ENCODE data around the gene OCA2. TPM values are rescaled to one million over a fixed set of nuclear protein-coding genes. Genes with fewer than 3 reads are reported as not detected.

The OCA2 gene
- total RNA-seq, 1 experiment from 2014 or later, result 0.31 TPM

DNA sequence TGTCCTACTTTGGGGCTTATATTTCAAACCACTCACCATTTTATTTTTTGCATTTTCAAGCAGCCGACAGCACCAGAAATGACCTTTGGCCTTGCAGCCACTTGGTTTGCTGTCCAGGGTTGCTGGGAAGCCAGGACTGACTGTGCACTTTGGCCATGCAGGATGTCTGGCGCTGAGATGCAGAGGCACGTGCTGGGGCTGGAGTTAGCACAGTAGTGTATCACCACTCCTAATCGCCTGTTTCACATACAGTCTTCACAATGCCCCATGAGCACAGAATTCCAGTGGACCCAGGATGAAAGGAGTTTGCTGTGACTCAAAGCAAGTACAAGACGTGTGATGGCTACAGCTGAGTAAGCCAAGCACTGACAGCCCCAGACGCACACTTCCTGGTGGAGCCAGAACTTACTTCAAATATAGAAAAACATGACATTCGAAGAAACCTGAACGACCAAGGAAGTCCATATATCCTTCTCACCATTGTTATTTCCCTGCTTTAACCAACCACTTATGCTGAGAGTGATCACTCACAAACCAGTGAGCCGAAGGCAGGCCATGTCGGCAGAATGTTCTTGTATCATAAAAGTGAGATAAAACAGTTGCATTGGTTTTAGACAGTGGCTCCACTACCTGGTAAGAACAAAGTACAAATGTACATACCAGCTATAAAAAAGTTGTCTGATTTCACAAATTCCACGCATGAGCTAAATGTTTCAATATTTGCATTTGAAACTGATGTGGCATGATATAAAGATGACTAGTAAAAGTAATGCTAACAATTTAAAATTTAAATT is 16.0 kb downstream of the OCA2 start:
- H3K9ac ChIP-seq (ENCODE audit: extremely low read depth, insufficient read length, low read length), result no peak overlapping the region
- H2AK5ac ChIP-seq (ENCODE audit: insufficient read length, low read length), result no peak overlapping the region
- H2AFZ ChIP-seq (ENCODE audit: low read length), result no peak overlapping the region
- no peak overlapping the region for H3K4ac ChIP-seq (ENCODE audit: low read depth, low read length)
- no CpG with 5 or more reads among the region's 11 CpGs for WGBS (ENCODE audit: extremely low coverage, insufficient read length, low lambda C conversion rate)
- no peak overlapping the region for H2BK5ac ChIP-seq (ENCODE audit: insufficient read length, low read length)
- no peaks in the 10 kb centered on the region for H3K79me1 ChIP-seq (ENCODE audit: insufficient read depth, low read depth, low read length, poor library complexity, severe bottlenecking)
- no peak overlapping the region for H2BK20ac ChIP-seq (ENCODE audit: low read depth, low read length, poor library complexity, severe bottlenecking)
- no peak overlapping the region for H4K5ac ChIP-seq (ENCODE audit: insufficient read length, low read depth, low read length)
- no peak overlapping the region for H3K27ac Mint-ChIP-seq
- H3K4me1 ChIP-seq (ENCODE audit: insufficient read depth, low read length), result no peaks in the 10 kb centered on the region
- H4K20me1 ChIP-seq (ENCODE audit: control insufficient read depth, insufficient read depth, insufficient read length), result no peaks in the 10 kb centered on the region
- H2BK120ac ChIP-seq (ENCODE audit: low read depth, low read length, poor library complexity, severe bottlenecking), result no peak overlapping the region
- no peak overlapping the region for H2BK12ac ChIP-seq (ENCODE audit: insufficient read length, low read depth, low read length)
- H3K4me2 ChIP-seq (ENCODE audit: insufficient read depth, insufficient read length, low read length), result no peak overlapping the region
- H3K9me3 ChIP-seq (ENCODE audit: control insufficient read depth, low read depth, low read length), result no peaks in the 10 kb centered on the region
- H3K23me2 ChIP-seq (ENCODE audit: insufficient read length, low read depth, low read length, poor library complexity, severe bottlenecking), result no peaks in the 10 kb centered on the region
- no peak overlapping the region for H4K8ac ChIP-seq (replicated peaks; ENCODE audit: insufficient read length, low read depth, low read length)
- H3K56ac ChIP-seq (ENCODE audit: insufficient read length, low read depth, low read length), result no peak overlapping the region
- H3K23ac ChIP-seq (ENCODE audit: insufficient read length, low read depth, low read length), result no peak overlapping the region
- no peak overlapping the region for H4K91ac ChIP-seq (ENCODE audit: insufficient read length, low read depth, low read length)
- no peaks in the 10 kb centered on the region for H3K79me2 ChIP-seq (ENCODE audit: insufficient read depth, low read length)
- TF ChIP-seq, protein P1, sequence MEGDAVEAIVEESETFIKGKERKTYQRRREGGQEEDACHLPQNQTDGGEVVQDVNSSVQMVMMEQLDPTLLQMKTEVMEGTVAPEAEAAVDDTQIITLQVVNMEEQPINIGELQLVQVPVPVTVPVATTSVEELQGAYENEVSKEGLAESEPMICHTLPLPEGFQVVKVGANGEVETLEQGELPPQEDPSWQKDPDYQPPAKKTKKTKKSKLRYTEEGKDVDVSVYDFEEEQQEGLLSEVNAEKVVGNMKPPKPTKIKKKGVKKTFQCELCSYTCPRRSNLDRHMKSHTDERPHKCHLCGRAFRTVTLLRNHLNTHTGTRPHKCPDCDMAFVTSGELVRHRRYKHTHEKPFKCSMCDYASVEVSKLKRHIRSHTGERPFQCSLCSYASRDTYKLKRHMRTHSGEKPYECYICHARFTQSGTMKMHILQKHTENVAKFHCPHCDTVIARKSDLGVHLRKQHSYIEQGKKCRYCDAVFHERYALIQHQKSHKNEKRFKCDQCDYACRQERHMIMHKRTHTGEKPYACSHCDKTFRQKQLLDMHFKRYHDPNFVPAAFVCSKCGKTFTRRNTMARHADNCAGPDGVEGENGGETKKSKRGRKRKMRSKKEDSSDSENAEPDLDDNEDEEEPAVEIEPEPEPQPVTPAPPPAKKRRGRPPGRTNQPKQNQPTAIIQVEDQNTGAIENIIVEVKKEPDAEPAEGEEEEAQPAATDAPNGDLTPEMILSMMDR (conservative IDR thresholded peaks at IDR 0.05), result no peak
- no peaks in the 10 kb centered on the region for H3K36me3 Mint-ChIP-seq (ENCODE audit: insufficient read depth in 1 of 3, low read depth in 3 of 3)
- peaks cover 3 to 9% of the 10 kb centered on the region in 2 experiments for H3K4me1 Mint-ChIP-seq
- peaks cover 8% of the 10 kb centered on the region for H3K27me3 Mint-ChIP-seq (ENCODE audit: low read depth)
- no peak overlapping the region for H3K18ac ChIP-seq (ENCODE audit: insufficient read length, low read depth, low read length)
- no peak for DNase-seq
- H2BK15ac ChIP-seq (ENCODE audit: low read depth, low read length), result no peak overlapping the region
- no peaks in the 10 kb centered on the region for H3K27me3 ChIP-seq (ENCODE audit: insufficient read depth, low read length)
- H3T11ph ChIP-seq (ENCODE audit: low read length), result no peak overlapping the region
- H3K27ac ChIP-seq (ENCODE audit: insufficient read length, low read depth, low read length), result no peak overlapping the region
- no peak overlapping the region for H3K4me3 Mint-ChIP-seq
- no peak overlapping the region for H3K14ac ChIP-seq (ENCODE audit: insufficient read depth, low read length)
- peaks cover 2 to 3% of the 10 kb centered on the region in 2 experiments; a peak in 3 of 5 replicates for H3K9me3 Mint-ChIP-seq

Measured in H9 (cell line).